GM21737 (cell line): ENCODE results near the gene MED31.
"Not testable (repeated sequence)": the region's sequence is repeated elsewhere in the genome, so short reads cannot be mapped to it uniquely, and the experiment has no call there.

Source experiments
- ATAC-seq: cut with Tn5 transposase; IDR thresholded peaks from one replicate; pipeline ENCODE4 v1.9.1; 2021; ENCODE audit warnings: mild to moderate bottlenecking, moderate library complexity; ENCODE audit not compliant: unreplicated experiment

Gene MED31

DNA sequence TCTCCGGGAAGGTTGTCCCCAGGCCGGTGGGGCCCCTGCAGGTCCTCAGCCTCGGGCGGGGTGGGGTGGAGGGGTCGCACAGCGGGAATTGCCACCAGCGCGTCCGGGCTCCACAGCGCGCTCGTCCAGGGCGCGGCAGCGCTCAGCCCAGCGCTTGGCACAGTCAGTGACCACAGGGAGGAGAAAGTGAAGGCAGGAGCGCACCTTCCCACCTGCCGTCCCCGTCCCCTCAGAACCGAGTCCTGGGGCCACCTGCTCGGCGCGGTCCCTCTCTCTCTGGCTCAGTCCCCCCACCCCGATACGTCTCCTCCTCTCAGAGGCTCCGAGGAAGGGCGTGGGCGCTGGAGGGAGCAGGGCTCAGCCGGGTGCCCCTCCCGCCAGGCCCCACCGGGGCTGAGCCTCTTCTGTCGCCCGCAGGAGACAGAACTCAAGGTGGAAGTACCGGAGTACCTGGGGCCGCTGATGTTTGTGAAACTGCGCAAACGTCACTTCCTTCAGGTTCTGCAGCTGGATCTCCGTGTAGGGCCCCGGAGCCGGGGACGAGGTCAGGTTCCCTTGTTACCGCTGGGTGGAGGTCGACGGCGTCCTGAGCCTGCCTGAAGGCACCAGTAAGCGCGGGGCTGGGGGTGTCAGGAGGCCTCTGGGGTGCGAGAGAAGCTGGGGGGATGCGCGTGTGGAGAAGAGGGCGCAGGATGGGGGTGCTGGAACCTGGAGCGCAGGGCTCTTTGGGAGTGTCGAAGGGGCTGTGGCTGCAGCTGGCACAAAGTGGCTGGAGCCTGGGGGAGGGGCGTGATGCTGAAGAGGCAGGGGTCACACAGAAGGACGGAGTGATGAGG lies 5.6 kb upstream of the MED31 start:
- ATAC-seq: not testable (repeated sequence)

DNA sequence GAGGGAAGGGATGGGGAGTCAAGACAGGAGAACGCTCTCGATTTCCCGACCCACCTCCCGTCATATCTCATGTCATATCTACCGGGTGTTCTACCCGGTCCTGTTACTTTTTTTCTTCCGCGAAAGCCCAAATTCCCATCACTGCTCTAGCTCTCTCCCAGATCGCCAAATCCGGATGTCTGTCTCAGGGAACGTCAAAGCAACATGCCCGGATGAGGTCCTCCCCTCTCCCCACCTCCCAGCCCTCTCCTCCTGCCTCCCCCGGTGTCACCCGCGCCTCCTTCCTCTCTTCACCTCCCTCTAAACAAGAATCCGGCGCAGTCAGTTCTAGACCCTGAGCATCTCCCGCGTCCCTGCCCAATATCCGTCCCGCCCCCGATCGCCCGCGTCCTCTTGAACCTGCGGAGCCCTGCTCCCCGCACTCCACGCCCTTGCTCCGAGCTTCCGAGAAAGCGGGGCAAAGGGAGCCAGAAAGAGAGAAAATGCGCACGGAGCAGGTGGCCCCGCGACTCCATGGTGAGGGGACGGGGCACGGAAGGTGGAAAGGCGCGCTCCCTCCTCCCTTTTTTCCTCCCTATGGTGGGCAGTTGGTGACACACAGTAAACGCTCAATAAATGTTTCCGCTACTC lies 4.4 kb upstream of the MED31 start:
- not testable (repeated sequence) for ATAC-seq

DNA sequence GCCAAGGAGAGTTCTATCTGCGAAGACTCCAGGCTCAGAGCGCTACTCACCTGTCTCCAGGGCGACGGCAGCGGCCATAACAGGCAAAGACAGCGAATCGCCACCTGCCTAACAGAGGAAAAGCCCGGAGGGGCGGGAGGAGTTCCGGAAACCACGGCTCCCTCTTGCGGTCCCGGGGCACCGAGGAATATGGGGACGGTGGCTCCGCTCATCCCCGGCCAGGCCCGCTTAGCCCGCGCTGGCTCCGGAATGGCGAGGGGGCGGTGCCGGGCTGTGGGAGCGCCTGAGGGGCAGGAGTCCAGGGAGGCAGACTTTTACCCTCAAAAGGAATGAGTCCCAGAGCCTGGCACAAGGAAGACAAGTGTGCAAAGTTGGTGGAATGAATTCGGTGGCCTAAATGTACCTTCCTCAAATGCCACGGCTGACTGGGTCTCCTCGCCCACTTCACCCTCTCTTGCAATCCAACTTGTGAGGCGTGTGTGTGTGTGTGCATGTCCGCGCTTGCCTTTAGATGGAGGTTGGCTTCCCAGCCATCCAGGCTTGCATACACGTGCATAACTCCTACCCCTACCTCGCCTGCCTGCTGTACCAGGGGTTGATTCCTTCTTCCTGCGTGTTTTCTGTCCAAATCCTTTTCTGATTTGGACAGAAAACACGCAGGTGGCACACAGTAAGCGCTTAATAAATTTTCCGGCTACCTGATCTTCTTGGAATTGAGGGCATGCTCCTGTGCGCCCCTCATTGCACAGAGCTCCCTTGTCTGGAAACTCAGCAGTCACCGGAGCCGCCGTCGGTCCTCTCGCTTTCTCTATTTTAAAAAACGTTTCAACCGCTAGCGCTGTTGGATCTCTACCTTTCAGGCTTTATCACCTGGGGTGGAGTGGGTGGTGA lies 3.7 kb upstream of the MED31 start:
- no peak for ATAC-seq

DNA sequence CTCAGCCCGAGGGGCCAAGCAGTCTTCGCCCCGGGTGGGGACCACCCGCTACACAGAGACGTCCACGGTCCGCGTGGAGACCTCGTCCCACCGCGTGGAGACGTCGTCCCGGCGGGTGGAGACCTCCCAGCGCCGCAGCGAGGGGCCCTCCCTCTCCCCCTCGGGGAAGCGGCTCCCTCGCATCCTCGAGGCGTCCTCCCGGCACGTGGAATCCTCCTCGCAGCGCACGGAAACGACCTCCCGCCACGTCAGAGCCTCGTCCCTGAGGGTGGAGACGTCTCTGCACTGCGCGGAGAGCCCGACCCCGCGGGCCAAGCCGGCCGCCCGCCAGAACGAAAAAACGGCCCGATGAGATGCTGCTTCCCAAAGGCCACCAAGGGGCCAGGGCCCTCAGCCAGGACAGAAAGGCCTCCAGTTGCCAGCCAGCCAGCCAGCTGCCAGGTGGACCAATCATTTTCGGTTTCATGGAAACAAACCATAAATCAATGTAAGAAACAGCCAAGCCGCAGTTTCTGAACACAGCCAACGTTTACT lies 581 bp upstream of the MED31 start:
- ATAC-seq: peak; percentile 10

DNA sequence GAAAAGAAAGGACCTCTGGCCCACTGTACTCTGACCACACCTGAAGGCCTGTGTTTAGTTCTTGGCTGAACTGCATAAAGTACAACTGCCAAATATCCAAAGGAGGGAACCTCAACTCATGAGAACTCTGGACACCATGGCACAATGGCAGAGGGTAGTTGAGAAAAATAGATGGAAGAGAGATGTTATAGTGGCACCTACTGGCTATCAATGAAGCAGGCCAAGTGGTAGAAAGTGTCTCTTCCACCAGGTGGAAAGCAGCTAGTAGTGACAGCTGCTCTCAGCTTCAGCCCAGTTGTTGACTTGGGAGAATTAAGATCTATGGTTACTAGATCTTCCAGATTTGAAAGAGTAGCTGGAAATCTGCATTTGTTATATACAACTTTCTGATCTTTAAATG lies 3.2 kb downstream of the MED31 start:
- ATAC-seq: no peak

DNA sequence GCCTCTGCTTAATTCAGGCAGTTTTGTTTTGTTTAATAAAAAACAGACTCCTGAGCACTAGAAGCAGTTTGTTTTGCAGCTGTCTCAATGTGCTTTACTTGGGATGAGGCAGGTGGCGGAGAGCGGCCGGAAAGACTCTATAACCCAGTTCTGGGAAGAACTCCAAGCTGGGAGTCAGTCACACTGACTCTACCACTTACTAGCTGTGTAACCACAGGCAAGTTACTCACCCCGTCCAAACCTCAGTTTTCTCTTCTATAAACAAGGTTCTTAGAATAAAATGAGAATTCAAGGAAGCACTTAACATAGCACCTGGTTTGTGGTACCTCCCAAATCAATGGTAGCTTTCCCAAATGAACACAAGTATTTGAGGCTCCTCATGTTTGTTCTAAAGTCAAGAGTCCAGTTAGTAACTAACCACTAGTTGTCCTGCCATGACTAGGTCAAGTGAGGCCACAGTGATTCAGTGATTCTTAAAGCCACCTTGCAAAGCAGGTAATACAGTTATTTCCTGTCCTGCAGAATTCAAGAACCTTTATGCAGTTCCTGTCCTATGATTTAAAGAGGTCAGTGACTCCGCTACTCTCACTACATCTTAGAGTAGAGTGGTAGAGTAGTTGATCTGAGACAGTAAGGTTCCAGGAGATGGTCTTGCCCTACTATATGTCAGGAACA lies 7.8 kb downstream of the MED31 start:
- ATAC-seq: no peak

DNA sequence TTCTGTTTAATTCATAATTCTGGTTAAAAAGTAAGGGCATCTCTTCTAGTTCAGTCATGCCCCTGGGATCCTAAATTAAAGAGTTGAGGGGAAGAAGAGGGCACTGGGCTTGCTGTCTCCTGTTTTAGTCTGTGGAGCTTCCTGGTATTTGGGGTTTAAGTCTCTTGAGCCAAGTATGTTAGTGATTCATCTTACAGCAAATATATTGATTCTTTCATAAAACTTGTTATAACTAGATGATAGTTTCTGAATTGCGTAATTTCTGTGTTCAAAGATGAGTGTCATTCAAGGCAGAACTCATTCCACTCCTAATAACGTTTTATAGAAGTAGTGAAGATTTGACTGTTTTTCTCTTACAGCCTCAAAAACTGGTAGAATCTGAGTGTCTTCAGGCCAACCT lies 8.8 kb downstream of the MED31 start:
- ATAC-seq: no peak

DNA sequence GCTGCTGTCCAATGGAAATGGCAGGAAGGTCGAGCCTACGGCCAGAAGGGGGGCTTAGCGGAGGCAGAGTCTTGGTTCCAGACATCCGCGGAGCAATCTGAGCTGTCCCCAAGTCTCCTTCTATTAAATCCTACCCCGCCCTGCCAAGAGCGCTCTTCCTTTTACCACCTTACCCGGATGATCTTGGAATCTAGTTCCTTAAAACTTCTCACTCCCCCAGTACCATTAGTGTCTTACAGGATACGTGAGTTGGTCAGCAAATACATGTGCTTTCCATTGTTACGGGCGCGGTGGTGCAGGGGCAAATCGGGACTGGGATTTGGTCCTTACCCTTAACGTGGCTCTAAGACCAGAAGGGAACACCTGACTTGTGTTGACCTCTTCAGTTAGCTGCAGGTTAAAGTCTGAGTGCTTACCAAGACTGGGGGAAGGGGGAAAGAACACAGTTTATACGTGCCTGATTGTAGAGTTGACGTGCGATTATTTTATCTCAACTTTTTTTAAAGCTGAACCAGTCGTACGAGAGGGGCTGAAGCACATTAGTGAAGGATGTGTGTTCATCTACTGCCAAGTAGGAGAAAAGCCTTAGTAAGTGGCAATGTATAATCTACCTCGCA lies 10.1 kb downstream of the MED31 start:
- ATAC-seq: no peak

DNA sequence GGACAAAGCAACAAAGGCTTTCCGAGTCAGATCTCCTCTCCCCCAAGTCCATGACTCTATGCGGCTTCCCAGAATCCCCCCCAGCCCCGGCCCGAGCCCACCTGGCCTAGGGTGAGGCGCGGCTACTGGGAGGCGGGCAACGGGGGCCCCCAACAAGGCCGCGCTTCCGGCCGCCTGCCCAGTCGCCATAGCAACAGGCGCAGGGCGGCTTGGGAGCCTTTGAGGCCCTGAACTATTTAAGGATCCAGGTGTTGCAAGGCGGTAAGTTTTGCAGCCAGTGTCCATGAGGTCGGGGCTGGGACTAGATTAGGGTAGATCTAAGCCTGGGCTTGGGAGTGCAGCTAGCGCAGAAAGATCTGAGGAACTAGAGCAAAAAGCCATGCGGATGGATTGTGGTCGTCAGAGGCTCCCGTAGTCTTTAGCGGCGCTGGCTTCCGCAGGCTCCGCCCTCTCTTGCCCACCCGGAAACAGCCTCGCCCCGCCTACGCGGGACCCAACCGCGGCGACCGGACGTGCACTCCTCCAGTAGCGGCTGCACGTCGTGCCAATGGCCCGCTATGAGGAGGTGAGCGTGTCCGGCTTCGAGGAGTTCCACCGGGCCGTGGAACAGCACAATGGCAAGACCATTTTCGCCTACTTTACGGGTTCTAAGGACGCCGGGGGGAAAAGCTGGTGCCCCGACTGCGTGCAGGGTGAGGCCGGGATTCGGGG lies 10.7 kb downstream of the MED31 start, which contains the start of the genes KIAA0753 and TXNDC17:
KIAA0753 (minus strand) TSS at position 176 of the 711 bp plus-strand sequence. CDS start 5,608 bp downstream, outside the sequence.
TXNDC17 (plus strand) TSS at position 525 of the 711 bp plus-strand sequence; CDS start at position 548, 23 bp downstream.
- ATAC-seq: peak; percentile 90

DNA sequence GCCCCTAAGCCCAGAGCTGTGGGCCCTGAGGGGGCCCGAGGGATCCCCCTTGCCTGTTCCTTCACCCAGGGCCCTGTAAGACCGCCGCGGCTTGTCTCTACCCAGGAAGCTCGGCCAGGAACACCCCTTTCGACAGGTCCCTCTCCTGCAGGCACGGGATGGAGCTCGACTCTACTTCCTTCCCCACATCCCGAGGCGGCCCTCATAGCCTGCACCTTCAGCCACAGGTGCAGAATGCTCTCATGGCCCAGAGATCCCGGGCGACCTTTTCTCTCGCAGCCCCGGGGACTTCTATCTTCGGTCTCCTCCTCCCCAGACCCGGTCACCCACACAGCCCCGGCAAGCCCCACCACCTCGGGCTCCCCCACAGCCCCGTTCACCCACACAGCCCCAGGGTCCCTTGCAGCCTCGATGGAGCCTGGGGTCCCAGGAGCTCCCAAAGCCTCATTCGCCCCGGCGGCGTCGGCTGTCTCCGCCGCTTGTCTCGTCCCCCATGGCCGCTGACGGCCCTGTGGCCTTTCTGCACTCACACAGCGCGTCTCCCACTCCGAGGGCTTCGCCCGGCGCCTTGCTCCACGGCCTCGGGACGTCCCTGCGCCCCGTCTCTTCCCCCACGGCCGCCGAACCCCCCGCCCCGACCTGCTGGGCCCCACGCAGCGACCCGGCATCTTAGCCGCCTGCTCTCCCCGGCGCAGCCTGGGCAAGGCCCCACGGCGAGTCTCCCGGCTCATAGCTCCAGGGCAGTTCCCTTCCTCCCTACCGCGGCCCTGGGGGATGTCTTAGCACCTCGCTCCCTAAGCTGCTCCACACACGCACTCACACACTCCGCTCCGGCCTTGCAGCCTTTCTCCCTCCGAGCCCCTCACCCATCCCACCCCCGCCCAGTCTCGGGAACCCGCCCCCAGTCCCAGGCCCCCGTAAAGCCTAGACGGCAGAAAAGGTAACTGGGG lies 11.5 kb downstream of the MED31 start:
- peak; percentile 5 for ATAC-seq

DNA sequence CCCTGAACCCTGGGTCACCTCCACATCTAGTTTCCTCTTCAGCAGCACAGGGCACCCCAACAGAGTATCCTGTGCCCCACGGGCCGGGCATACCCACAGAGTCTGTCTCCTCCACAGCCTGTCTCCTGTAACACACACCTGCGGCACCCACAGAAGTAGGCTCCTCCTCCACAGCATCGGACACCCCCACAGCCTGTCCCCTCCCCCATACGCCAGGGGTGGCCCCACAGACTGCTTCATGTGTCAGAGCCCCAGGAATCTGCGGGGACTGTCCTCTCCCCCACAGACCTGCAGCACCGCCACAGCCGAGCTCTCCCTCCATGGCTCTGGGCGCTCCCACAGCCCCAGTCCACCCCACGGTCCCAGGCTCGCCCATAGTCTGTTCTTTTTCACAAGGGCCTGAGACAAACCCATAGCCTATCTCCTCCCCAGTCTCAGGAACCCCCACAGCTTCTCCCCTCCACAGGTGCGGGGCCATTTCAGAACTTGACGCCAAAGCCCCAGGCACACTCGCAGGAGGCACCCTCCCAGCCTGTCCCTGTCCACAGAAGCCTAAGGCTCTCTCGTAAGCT lies 12.3 kb downstream of the MED31 start:
- no peak for ATAC-seq

DNA sequence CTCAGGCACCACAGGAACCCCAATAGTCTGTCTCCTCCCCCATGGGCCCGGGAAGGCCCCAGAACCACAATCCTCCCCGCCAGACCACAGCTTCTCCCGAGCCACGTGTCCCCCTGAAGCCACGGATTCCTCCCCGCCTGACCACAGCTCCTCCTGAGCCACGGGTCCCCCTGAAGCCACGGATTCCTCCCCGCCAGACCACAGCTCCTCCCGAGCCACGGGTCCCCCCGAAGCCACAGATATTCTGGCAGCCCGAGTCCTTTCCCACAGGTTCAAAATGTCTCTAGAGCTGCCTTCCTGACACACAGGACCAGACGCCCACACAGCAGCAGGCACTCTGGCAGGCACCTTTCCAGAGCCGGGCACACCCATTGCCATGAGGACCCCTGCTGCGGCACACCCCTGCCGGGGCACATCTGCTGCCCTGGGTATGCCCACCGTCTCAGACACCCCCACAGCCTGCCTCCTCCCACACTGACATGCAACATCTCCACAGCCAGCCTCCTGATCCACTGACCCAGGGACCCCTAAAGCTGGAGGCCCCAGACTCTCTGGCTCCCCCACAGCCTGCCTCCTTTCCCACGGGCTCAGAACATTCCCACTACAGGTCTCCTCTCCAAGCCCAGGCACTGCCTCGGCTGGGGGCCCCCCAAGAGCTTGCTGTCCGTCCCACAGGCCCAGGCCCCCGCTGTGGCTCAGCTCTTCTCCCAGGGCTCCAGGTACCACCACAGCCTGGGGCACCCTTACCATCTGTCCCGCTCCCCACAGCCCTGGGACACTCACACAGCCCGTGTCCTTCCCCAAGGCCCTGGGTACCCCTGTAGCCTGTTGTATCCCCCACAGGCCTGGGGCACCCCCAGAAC lies 13.1 kb downstream of the MED31 start:
- ATAC-seq: no peak

DNA sequence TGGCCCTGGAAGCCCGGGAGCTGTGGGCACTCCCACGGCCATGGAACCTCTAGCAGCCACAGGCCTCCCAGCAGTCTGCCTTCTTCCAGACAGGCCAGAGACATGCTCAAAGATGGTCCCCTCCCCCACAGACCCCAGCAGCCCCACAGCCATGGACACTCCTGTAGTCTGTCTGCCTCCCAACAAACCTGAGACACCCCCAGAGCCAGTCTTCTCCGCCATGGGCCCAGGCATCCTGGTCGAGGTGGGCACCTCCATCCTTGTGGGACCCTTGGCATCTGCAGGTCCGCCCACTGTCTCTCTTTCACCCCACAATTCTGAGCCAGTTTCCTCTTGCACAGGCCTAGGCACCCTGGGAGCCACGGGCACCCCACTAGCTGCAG lies 14.0 kb downstream of the MED31 start:
- no peak for ATAC-seq

DNA sequence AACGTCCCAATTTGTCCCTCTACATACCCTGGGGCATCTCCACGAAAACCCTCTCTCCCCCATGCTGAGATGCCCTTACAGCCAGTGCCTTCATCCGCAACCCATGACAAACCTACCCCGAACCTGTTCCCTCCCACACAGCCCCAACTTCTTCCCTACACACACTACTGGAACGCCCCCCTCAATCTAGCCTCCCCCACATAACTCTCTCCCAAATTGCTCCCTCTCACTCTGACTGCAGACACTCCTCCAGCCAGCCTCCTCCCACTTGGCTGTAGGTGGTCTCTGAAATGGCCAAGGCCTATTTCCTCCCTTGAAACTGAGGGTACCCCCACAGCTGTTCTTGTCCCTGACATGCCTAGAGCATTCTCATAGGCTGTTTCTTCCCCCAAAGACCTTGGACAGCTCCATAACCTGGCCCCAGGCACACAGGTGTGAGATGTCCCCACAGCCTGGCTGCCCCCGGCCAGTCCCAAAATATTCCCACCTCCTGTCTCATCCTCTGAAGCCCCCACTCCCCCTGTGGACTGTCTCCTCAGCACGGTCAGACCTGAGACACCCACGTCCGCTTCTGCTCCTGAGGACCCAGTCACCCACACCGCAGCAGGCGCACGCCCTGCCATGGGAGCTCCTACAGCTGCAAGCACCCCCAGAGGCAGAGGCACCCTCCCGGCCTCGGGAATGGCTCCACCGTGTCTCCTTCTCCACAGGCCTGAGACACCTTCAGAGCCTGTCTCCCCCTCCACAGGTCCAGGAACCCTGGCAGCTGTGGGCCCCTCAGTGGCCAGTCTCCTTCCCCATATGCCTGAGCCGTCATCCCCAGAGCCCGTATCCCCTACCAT lies 14.6 kb downstream of the MED31 start:
- ATAC-seq: no peak

DNA sequence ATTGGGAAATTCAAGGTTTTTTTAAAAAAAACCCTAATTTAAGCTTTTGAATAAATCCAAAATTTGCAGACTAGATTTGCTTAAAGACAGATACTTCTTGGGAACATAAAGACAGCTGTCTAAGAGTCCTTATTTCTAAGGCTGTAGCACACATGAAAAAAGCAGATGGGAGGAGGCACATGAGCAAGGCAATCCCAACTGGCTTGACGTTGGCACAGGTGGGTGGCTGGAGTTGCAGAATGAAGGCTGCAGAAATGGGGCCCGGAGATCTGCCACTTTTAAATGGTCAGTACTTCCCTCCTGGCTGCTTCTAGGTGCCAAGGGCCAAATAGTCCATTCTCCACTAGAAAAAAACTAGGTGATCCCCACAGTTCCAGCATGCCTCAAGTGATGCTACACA lies 15.3 kb downstream of the MED31 start:
- no peak for ATAC-seq

DNA sequence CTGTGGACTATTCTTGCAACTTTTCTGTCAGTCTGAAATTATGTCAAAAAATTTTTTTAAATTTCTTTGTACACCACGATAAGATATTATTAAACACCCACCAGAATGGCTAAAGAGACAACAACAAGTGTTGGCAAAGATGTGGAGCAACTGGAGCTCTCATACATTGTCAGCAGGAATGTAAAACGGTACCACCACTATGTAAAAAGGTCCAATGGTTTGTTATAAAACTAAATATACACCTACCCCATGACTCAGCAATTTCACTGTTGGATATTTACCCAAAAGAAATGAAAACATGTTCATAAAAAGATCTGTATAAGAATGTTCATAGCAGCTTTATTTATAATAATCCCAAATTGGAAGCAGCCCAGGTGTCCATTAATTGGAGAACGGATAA lies 18.1 kb downstream of the MED31 start:
- no peak for ATAC-seq
